Body of pancreas (tissue), 4 donors: ENCODE data around the gene PEX5.

ENCODE experiments used
- POLR2A ChIP-seq, 3 donors: fragments of 450-650 bp; IDR thresholded peaks; one replicate each; pipeline ENCODE4 v1.6.1; 2016; ENCODE audit warnings: antibody characterized with exemption in 3 of 3, mild to moderate bottlenecking in 2 of 3
- TF ChIP-seq, protein P1 (sequence below), 7 experiments: fragments of 450-650 bp in 4 of 7; fragments of 200-600 bp in 3 of 7; sonication (generic) in 3 of 7; IDR thresholded peaks; one replicate each; pipeline ENCODE4 v1.5.1; 2016 to 2019; ENCODE audit warnings: antibody characterized with exemption in 7 of 7

DNA sequence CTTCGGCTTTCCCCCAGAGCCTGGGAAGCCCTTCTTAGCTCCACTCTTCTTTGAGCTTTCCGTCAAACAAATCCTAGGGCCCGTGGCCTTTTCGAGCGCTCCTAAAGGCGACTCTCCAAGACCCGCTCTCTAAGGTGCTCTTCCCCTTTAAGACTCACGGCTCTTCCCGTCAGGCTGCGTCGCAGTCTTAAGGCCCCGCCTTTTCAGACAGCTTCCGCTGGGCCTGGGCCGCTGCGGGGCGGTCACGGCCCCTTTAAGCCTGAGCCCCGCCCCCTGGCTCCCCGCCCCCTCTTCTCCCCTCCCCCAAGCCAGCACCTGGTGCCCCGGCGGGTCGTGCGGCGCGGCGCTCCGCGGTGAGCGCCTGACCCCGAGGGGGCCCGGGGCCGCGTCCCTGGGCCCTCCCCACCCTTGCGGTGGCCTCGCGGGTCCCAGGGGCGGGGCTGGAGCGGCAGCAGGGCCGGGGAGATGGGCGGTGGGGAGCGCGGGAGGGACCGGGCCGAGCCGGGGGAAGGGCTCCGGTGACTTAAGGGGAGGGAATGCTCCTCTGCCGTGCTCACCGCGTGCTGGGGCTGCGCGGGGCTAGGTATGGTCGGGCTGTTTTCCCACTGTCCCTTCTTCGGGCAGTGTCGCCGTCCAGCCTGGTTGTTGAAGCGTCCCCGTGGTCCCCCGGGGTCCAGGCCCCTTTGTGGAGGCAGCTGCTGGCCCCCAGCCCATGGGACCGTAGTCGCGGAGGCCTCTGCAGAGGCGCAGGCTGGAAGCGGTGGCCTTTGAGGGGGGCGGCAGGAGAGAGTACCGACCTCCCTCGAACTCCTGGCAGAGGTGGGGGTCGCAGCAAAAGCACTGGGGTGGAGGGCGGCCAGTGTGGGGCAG is at the start of gene PEX5:
- TF ChIP-seq, protein P1, sequence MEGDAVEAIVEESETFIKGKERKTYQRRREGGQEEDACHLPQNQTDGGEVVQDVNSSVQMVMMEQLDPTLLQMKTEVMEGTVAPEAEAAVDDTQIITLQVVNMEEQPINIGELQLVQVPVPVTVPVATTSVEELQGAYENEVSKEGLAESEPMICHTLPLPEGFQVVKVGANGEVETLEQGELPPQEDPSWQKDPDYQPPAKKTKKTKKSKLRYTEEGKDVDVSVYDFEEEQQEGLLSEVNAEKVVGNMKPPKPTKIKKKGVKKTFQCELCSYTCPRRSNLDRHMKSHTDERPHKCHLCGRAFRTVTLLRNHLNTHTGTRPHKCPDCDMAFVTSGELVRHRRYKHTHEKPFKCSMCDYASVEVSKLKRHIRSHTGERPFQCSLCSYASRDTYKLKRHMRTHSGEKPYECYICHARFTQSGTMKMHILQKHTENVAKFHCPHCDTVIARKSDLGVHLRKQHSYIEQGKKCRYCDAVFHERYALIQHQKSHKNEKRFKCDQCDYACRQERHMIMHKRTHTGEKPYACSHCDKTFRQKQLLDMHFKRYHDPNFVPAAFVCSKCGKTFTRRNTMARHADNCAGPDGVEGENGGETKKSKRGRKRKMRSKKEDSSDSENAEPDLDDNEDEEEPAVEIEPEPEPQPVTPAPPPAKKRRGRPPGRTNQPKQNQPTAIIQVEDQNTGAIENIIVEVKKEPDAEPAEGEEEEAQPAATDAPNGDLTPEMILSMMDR (IDR thresholded peaks at IDR 0.05), result no peak
- TF ChIP-seq POLR2A (IDR thresholded peaks at IDR 0.05), result peak in 2 of 3 donors; percentile 51 to 61
